GM21737 (cell line): Measurements from ENCODE around the gene STAT5A.

Experiments used
- ATAC-seq: cut with Tn5 transposase; IDR thresholded peaks from one replicate; pipeline ENCODE4 v1.9.1; 2021; ENCODE audit warnings: mild to moderate bottlenecking, moderate library complexity; ENCODE audit not compliant: unreplicated experiment

STAT5A gene

DNA sequence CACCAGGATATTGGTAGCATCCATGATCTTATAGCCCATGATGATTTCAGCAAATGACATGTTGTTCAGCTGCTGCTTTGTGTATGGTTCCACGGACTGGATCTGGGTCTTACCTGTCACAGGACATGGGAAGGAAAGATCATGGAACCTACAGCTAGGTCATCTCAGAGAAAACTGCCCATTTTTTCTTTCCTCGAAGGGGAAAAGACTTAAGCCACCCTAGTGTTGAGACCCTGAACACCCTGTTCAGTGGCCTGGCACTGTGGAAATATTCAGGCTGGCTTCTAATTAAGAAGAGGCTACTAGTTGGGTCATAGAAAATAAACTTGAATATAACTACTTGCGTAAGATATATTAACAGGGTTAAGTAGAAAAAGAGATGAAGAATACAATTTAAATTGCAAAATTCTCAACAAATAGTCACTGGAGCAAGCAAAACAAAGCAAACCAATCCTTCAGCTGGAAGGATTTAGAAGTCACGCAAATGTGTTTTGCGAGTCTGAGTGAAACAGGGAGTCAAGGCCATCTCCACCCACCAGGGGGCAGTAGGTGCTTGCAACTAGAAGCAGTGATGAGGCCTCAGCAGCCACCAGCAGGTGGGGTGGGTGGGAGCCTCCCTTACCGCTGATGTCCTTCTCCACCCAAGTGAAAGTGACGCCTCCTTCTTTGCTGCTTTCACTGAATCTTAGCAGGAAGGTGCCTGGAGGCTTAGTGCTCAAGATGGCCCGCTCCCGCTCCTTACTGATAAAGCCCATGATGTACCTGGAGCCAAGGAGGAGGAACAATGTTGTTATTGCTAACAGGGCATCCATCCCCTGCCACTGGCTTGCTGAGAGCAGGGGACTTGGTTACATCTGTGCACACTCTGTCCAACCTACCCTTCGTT lies 34.3 kb downstream of the STAT5A start:
- ATAC-seq = peak; percentile 69

- no peak for ATAC-seq
Measured at GRCh38 chr17:42323268-42323773, 35.0 kb downstream of the STAT5A start.

GRCh38 chr17:42325026-42325425 lies 36.7 kb downstream of the STAT5A start:
- no peak for ATAC-seq

GRCh38 chr17:42329025-42329976 lies 41.0 kb downstream of the STAT5A start:
- ATAC-seq = no peak

DNA sequence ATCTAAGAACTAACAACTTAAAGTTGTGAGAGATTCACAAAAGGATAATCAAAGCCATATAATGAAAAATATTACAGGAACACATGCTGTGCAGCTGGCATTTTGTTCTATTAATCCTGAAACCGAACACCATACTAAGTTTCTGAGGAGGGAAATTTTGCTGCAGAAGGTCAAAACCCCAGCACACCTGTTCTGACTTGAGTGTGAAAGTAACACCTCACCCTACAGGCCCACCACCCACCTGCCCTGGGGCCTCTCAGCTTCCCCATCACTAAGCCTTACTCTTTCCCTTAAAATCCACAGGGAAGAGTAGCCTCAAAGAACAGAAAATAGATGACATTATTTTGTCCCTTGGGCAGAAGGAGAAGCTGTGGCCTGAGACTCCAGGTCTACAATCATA lies 44.8 kb downstream of the STAT5A start:
- no peak for ATAC-seq

DNA sequence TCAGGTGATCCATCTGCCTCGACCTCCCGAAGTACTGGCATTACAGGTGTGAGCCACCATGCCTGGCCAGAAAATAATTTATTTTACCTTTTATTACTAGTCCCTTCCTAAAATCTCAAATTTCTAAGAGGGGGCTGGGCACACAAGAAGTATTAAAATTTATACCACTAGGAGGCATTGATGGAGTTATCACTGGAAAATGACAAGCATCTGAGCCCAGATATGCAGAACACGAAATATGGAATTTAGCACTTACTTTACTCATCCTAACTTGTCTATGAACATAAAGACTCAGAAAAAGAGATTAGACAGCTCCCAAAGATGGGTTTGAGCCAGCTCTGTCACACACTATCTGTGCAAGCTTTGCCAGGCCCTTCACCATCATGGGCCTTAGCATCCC lies 46.4 kb downstream of the STAT5A start:
- no peak for ATAC-seq

DNA sequence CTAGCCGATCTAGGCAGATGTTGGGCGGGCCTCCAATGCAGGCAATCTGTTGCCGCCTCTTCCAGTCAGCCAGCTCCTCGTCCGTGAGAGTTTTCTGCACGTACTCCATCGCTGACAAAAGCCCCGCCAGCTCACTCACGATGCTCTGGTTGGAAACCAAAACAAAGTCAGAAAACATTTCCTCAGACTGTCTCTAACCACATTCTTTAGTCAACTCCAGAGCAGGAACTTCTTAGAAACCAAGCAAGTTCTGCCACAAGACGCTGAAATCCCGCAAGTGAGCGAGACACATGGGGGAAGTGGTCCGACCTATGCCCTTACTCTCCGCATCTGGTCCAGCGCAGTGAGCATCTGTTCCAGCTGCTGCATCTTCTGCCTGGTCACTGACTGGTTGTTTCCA lies 49.1 kb downstream of the STAT5A start:
- ATAC-seq = no peak

- no peak for ATAC-seq
Measured at GRCh38 chr17:42338427-42338985, 50.2 kb downstream of the STAT5A start.

GRCh38 chr17:42339221-42339620 lies 50.9 kb downstream of the STAT5A start:
- no peak for ATAC-seq

- no peak for ATAC-seq
Measured at GRCh38 chr17:42340691-42341127, 52.4 kb downstream of the STAT5A start.

DNA sequence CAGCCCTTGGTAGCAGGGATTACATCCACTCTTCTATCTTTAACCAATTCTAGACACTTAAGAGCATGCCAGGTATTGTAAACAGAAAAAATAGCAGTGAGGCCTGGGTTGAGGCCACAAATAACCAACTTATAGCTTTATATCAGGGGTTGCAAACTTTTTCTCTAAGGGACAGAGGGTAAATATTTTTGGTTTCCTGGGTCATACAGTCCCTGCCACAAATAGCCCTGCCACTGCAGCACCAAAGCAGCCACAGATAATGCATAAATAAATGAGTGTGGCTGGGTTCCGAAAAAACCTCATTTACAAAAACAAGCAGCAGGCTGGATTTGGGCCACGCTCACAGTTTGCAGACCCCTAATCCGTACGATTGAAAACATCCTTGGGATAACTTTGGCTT lies 53.3 kb downstream of the STAT5A start:
- no peak for ATAC-seq

DNA sequence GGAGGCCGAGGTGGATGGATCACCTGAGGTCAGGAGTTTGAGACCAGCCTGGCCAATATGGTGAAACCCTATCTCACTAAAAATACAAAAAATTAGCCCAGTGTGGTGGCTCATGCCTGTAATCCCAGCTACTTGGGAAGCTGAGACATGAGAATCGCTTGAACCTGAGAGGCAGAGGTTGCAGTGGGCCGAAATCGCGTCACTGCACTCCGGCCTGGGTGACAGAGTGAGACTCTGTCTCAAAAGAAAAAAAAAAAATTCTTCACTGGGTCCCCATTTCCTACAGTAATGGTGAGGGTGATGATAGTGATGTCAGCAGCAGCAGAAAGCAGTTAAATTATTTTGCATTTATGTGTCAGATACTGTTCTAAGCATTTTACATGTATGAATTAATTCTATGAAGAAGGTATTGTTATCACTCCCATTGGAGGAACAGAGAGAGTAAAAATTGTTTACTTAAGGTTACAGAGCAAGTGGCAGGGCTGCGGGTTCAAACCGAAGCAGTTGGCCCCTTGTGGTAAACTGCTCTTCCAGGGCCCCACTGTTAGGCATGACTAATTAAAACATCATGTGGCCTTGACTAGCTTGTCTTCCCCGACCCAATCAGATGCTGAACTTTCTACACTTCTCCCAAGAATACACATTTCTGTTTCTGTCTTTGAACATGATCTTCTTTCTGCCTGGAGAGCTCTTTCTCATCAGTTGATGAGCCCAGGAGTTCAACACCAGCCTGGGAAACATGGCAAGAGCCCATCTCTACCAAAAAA lies 54.1 kb downstream of the STAT5A start:
- no peak for ATAC-seq

- no peak for ATAC-seq
Measured at GRCh38 chr17:42345396-42346073, 57.2 kb downstream of the STAT5A start.

GRCh38 chr17:42346481-42346880 lies 58.2 kb downstream of the STAT5A start:
- no peak for ATAC-seq

DNA sequence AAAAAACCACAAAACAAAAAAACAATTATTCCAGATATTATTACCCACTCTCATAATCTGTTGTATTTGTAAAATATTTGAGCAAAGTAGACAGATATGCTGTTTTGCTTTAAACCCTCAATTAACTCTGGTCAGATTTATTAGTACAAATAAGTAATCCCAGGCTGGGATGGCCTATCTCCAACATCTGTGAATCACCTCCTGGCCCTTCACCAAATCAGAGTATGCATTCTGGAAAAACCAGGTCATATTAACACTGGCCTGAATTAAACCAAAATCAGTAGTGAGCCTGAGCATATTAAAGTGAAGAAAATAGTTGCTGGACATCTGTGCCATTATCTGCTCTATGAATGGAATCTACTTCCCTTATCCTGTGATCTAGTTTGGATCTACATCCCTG lies 58.9 kb downstream of the STAT5A start:
- ATAC-seq = no peak

GRCh38 chr17:42347606-42348005 lies 59.3 kb downstream of the STAT5A start:
- no peak for ATAC-seq

DNA sequence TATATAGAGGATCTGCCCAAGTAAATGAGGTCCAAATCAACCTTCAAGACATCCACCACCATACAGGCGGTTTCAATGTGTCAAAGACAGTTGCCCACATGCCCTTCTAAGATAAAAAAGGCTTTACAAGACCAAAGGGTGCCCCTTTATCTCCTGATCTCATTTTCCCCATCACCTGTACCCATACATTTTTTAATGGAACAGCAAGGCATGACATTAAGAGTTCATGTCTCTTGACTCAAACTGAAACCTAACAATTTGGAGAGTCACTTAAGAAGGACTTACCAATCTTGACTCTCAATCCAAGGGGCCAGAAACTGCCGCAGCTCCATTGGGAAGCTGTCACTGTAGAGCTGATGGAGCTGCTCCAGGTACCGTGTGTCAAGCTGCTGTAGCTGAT lies 59.8 kb downstream of the STAT5A start:
- no peak for ATAC-seq

DNA sequence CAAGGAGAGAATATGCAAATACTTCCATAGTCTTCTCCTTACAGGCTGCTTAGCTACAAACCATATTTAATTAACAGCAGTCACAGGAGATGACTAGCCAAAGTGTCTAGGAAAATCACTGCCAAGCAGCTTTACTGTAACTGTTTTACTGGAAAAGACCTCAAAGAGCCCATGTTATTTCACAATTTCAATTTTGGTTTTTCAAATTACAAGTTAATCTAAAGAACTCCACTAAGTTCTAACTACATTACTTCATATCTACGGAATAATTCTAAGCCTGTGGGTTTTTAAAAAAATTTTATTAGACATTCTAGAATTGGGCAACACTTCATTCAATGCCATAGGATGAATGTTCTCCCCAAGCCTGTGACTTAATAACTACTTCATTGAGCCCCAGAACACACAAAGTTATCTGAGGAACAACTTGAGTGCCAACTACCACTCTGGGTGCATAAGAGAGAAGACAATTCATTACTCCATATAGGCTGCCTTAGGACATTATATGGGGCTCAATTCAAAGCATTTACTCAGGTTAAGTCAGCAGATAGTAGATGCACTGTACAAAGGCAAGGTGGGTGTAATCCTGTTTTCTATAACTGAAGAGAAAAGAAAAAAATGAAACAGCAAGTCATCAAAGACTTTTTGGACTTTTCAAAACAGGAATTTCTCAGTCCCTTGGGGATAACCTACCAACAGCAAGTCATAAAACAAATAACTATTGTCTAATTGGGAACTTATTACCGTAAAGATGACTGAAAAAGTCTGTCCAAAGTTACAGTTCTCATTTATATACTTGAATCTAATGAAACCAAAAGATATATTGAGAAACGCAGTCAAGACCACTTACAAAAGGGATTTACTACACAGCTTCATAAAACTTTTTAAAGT lies 66.9 kb downstream of the STAT5A start:
- no peak for ATAC-seq

- no peak for ATAC-seq
Measured at GRCh38 chr17:42358434-42358833, 70.1 kb downstream of the STAT5A start.
